SK-N-SH treated with all-trans-retinoic acid at 6 μM for 48 hours (cell line): ENCODE results near the gene MTARC2.

Experiments used
- ATAC-seq: fragments of 200-7000 bp; cut with Tn5 transposase; 3 replicates; pipeline ENCODE4 v1.9.1; 2020; ENCODE audit warnings: mild to moderate bottlenecking, moderate library complexity
- ARNTL ChIP-seq: fragments of 450-650 bp; formaldehyde crosslinking; IDR thresholded peaks from 2 replicates; pipeline ENCODE4 v1.5.0; 2020; ENCODE audit warnings: low read depth, mild to moderate bottlenecking, moderate library complexity, borderline replicate concordance
- BACH2 ChIP-seq: fragments of 250-450 bp; sonication (Bioruptor Pico); IDR thresholded peaks from 2 replicates; pipeline ENCODE4 v1.9.0; 2021; ENCODE audit warnings: mild to moderate bottlenecking, borderline replicate concordance
- CREB5 ChIP-seq: fragments of 250-450 bp; sonication (Bioruptor Pico); IDR thresholded peaks from 2 replicates; pipeline ENCODE4 v1.5.1; 2020; ENCODE audit warnings: low read depth, mild to moderate bottlenecking, moderate library complexity
- CSDC2 ChIP-seq: fragments of 250-450 bp; sonication (Bioruptor Pico); IDR thresholded peaks from 2 replicates; pipeline ENCODE4 v1.5.0; 2020; ENCODE audit warnings: mild to moderate bottlenecking, moderate library complexity
- CSRNP3 ChIP-seq: fragments of 250-450 bp; sonication (Bioruptor Pico); IDR thresholded peaks from 2 replicates; pipeline ENCODE4 v1.5.1; 2021; ENCODE audit warnings: mild to moderate bottlenecking, moderate library complexity
- ESRRG ChIP-seq: fragments of 250-450 bp; sonication (Bioruptor Pico); IDR thresholded peaks from 2 replicates; pipeline ENCODE4 v1.6.1; 2021; ENCODE audit warnings: mild to moderate bottlenecking
- GLIS3 ChIP-seq: fragments of 250-450 bp; sonication (Bioruptor Pico); IDR thresholded peaks from 2 replicates; pipeline ENCODE4 v1.5.0; 2020; ENCODE audit warnings: mild to moderate bottlenecking, moderate library complexity
- ISL1 ChIP-seq: fragments of 250-450 bp; sonication (Bioruptor Pico); IDR thresholded peaks from 2 replicates; pipeline ENCODE4 v2.1.2; 2022; ENCODE audit warnings: mild to moderate bottlenecking, moderate library complexity
- OSR1 ChIP-seq: fragments of 250-450 bp; sonication (Bioruptor Pico); IDR thresholded peaks from 2 replicates; pipeline ENCODE4 v1.8.0; 2022; ENCODE audit warnings: moderate library complexity, mild to moderate bottlenecking, inconsistent platforms
- PATZ1 ChIP-seq: fragments of 250-450 bp; sonication (Bioruptor Pico); IDR thresholded peaks from 2 replicates; pipeline ENCODE4 v1.8.0; 2020; ENCODE audit warnings: mild to moderate bottlenecking, moderate library complexity, borderline replicate concordance
- POU6F1 ChIP-seq: fragments of 250-450 bp; sonication (Bioruptor Pico); IDR thresholded peaks from 2 replicates; pipeline ENCODE4 v1.8.0; 2021; ENCODE audit warnings: low read depth, mild to moderate bottlenecking, moderate library complexity, borderline replicate concordance
- PPARA ChIP-seq: fragments of 250-450 bp; sonication (Bioruptor Pico); IDR thresholded peaks from 2 replicates; pipeline ENCODE4 v1.5.0; 2020; ENCODE audit warnings: mild to moderate bottlenecking, borderline replicate concordance
- RARB ChIP-seq: fragments of 250-450 bp; sonication (Bioruptor Pico); IDR thresholded peaks from 2 replicates; pipeline ENCODE4 v1.8.0; 2021; ENCODE audit warnings: mild to moderate bottlenecking, moderate library complexity
- SNAI2 ChIP-seq: fragments of 250-450 bp; sonication (Bioruptor Pico); IDR thresholded peaks from 2 replicates; pipeline ENCODE4 v1.5.0; 2020; ENCODE audit warnings: mild to moderate bottlenecking, moderate library complexity
- TCF4 ChIP-seq: fragments of 250-450 bp; sonication (Bioruptor Pico); IDR thresholded peaks from 2 replicates; pipeline ENCODE4 v1.8.0; 2021; ENCODE audit warnings: mild to moderate bottlenecking, moderate library complexity, borderline replicate concordance
- TOX ChIP-seq: fragments of 250-450 bp; sonication (Bioruptor Pico); IDR thresholded peaks from 2 replicates; pipeline ENCODE4 v1.8.0; 2021; ENCODE audit warnings: mild to moderate bottlenecking, moderate library complexity, borderline replicate concordance
- ZC3H10 ChIP-seq: fragments of 250-450 bp; sonication (Bioruptor Pico); IDR thresholded peaks from 2 replicates; pipeline ENCODE4 v1.5.1; 2021; ENCODE audit warnings: mild to moderate bottlenecking, moderate library complexity
- ZFP30 ChIP-seq: fragments of 450-650 bp; formaldehyde crosslinking; IDR thresholded peaks from 2 replicates; pipeline ENCODE4 v1.5.0; 2022; ENCODE audit warnings: mild to moderate bottlenecking, moderate library complexity
- ZNF565 ChIP-seq: fragments of 450-650 bp; formaldehyde crosslinking; conservative IDR thresholded peaks from 2 replicates; pipeline ENCODE4 v1.5.0; 2020; ENCODE audit warnings: low read depth, mild to moderate bottlenecking, moderate library complexity
- ZNF70 ChIP-seq: fragments of 450-650 bp; formaldehyde crosslinking; IDR thresholded peaks from 2 replicates; pipeline ENCODE4 v1.5.0; 2020; ENCODE audit warnings: mild to moderate bottlenecking, moderate library complexity
- ZNF8 ChIP-seq: fragments of 450-650 bp; formaldehyde crosslinking; IDR thresholded peaks from 2 replicates; pipeline ENCODE4 v1.5.0; 2020; ENCODE audit warnings: mild to moderate bottlenecking, moderate library complexity

Gene MTARC2

GRCh38 chr1:220810179-220810653 is 62.1 kb downstream of the MTARC2 start (continued):
- no peak for TF ChIP-seq ISL1 (CRISPR knock-in tag)
- no peak for TF ChIP-seq ZNF70 (CRISPR knock-in tag)
- TF ChIP-seq ZNF565 (CRISPR knock-in tag): no peak
- TF ChIP-seq ARNTL (CRISPR knock-in tag): no peak
- TF ChIP-seq CREB5: no peak
- no peak for TF ChIP-seq ZNF8

- ATAC-seq: no peak
- TF ChIP-seq OSR1 (CRISPR knock-in tag) (no peak), ZFP30 (CRISPR knock-in tag) (no peak), CSRNP3 (CRISPR knock-in tag) (no peak), SNAI2 (CRISPR knock-in tag) (no peak), POU6F1 (CRISPR knock-in tag) (no peak), TOX (CRISPR knock-in tag) (no peak), BACH2 (no peak), TCF4 (CRISPR knock-in tag) (no peak)
Observed at GRCh38 chr1:220810963-220811362, 62.8 kb downstream of the MTARC2 start.

GRCh38 chr1:220811695-220812094 is 63.6 kb downstream of the MTARC2 start:
- no peak for ATAC-seq
- TF ChIP-seq RARB (CRISPR knock-in tag) (no peak), TOX (CRISPR knock-in tag) (no peak), CSDC2 (no peak), POU6F1 (CRISPR knock-in tag) (no peak), ESRRG (CRISPR knock-in tag) (no peak), OSR1 (CRISPR knock-in tag) (no peak)

GRCh38 chr1:220812308-220812707 is 64.2 kb downstream of the MTARC2 start:
- ATAC-seq: no peak
- TF ChIP-seq ISL1 (CRISPR knock-in tag) (no peak), ZNF565 (CRISPR knock-in tag) (no peak), PPARA (no peak), ZC3H10 (CRISPR knock-in tag) (no peak), BACH2 (no peak), ZNF8 (no peak), CSDC2 (no peak), TCF4 (CRISPR knock-in tag) (no peak), GLIS3 (CRISPR knock-in tag) (no peak), SNAI2 (CRISPR knock-in tag) (no peak), RARB (CRISPR knock-in tag) (no peak), TOX (CRISPR knock-in tag) (no peak), PATZ1 (CRISPR knock-in tag) (no peak), CREB5 (no peak)
